Ishikawa (cell line): ENCODE results near the gene ADAP2.

Source experiments
- CEBPB ChIP-seq: IDR thresholded peaks from 2 replicates; pipeline ENCODE4 v1.6.1; 2012
- CREB1 ChIP-seq: IDR thresholded peaks from 2 replicates; pipeline ENCODE4 v1.6.1; 2012; ENCODE audit warnings: low read depth
- EGR1 ChIP-seq: IDR thresholded peaks from 2 replicates; pipeline ENCODE4 v1.6.1; 2012
- EP300 ChIP-seq: IDR thresholded peaks from 2 replicates; pipeline ENCODE4 v1.6.1; 2012; ENCODE audit warnings: borderline replicate concordance
- FOXM1 ChIP-seq: IDR thresholded peaks from 2 replicates; pipeline ENCODE4 v1.6.1; 2012; ENCODE audit warnings: low read depth, borderline replicate concordance
- MAX ChIP-seq: IDR thresholded peaks from 2 replicates; pipeline ENCODE4 v1.6.1; 2012
- NFIC ChIP-seq: IDR thresholded peaks from 2 replicates; pipeline ENCODE4 v1.6.1; 2012
- RAD21 ChIP-seq: IDR thresholded peaks from 2 replicates; pipeline ENCODE4 v1.6.1; 2012; ENCODE audit warnings: low read depth
- TAF1 ChIP-seq: IDR thresholded peaks from 2 replicates; pipeline ENCODE4 v1.6.1; 2012; ENCODE audit warnings: low read depth, mild to moderate bottlenecking
- TCF12 ChIP-seq: IDR thresholded peaks from 2 replicates; pipeline ENCODE4 v1.6.1; 2012; ENCODE audit warnings: low read depth
- TEAD4 ChIP-seq: IDR thresholded peaks from 2 replicates; pipeline ENCODE4 v1.6.1; 2012
- USF1 ChIP-seq: IDR thresholded peaks from 2 replicates; pipeline ENCODE4 v1.6.1; 2012
- YY1 ChIP-seq: IDR thresholded peaks from 2 replicates; pipeline ENCODE4 v1.6.1; 2012; ENCODE audit warnings: low read depth
- ZBTB7A ChIP-seq: IDR thresholded peaks from 2 replicates; pipeline ENCODE4 v1.6.1; 2012; ENCODE audit warnings: low read depth
- TF ChIP-seq, protein P1 (sequence below): IDR thresholded peaks from 2 replicates; pipeline ENCODE4 v1.6.1; 2012; ENCODE audit warnings: low read depth, mild to moderate bottlenecking

Gene ADAP2

DNA sequence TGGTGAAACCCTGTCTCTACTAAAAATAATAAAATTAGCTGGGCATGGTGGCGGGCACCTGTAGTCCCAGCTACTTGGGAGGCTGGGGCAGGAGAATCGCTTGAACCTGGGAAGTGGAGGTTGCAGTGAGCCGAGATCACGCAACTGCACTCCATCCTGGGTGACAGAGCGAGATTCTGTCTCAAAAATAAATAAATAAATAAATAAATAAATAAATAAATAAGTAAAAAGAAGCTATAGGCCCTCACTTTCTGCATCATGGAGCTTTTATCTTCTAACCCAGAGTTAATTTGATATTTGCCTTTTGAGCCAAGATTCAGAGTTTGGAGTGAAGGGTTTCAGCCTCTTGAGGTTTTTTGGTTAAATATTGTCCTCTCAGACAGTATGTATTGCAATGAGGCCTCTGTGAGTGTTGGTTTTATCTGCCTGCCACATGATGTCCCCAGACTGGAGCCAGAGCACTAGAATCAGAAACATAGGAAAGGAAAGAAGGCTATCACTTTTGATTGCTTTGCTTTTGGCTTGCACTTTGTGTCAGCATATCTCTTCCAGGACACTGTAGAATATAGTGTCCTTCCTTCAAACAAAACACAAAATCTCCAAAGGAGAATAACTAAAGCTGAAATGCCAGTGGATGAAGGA is 81.6 kb downstream of the ADAP2 start:
- TF ChIP-seq TAF1 (no peak), TCF12 (no peak), RAD21 (no peak), NFIC (no peak), YY1 (no peak), CEBPB (no peak), MAX (no peak), TEAD4 (no peak), EP300 (no peak), CREB1 (no peak), EGR1 (no peak), FOXM1 (no peak), ZBTB7A (no peak)
- TF ChIP-seq, protein P1, sequence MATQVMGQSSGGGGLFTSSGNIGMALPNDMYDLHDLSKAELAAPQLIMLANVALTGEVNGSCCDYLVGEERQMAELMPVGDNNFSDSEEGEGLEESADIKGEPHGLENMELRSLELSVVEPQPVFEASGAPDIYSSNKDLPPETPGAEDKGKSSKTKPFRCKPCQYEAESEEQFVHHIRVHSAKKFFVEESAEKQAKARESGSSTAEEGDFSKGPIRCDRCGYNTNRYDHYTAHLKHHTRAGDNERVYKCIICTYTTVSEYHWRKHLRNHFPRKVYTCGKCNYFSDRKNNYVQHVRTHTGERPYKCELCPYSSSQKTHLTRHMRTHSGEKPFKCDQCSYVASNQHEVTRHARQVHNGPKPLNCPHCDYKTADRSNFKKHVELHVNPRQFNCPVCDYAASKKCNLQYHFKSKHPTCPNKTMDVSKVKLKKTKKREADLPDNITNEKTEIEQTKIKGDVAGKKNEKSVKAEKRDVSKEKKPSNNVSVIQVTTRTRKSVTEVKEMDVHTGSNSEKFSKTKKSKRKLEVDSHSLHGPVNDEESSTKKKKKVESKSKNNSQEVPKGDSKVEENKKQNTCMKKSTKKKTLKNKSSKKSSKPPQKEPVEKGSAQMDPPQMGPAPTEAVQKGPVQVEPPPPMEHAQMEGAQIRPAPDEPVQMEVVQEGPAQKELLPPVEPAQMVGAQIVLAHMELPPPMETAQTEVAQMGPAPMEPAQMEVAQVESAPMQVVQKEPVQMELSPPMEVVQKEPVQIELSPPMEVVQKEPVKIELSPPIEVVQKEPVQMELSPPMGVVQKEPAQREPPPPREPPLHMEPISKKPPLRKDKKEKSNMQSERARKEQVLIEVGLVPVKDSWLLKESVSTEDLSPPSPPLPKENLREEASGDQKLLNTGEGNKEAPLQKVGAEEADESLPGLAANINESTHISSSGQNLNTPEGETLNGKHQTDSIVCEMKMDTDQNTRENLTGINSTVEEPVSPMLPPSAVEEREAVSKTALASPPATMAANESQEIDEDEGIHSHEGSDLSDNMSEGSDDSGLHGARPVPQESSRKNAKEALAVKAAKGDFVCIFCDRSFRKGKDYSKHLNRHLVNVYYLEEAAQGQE: no peak

DNA sequence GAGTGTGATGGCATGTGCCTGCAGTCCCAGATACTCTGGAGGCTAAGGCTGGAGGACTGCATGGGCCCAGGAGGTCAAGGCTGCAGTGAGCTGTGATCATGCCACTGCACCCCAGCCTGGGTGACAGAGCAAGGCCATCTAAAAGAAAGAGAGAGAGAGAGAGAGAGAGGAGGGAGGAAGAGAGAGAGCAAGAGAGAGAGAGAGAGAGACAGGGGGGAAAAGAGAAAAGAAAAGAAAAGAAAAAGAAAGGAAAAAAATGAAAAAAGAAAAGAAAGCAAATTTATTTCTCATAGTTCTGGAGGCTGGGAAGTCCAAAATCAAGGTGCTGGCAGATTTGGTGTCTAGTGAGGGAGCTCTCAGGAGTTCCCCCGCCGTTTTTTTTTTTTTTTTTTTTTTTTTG is 82.4 kb downstream of the ADAP2 start:
- TF ChIP-seq NFIC: no peak
- TF ChIP-seq EP300: no peak
- no peak for TF ChIP-seq YY1
- TF ChIP-seq MAX: no peak
- TF ChIP-seq, protein P1: no peak
- no peak for TF ChIP-seq TAF1
- TF ChIP-seq ZBTB7A: no peak
- TF ChIP-seq TEAD4: no peak
- TF ChIP-seq FOXM1: no peak
- TF ChIP-seq USF1: no peak
- TF ChIP-seq CREB1: no peak
- no peak for TF ChIP-seq RAD21
- TF ChIP-seq CEBPB: no peak
- no peak for TF ChIP-seq EGR1
- no peak for TF ChIP-seq TCF12

GRCh38 chr17:31007695-31008373 is 86.1 kb downstream of the ADAP2 start:
- no peak for TF ChIP-seq NFIC
- TF ChIP-seq, protein P1: no peak
- TF ChIP-seq EGR1: no peak
- no peak for TF ChIP-seq EP300

DNA sequence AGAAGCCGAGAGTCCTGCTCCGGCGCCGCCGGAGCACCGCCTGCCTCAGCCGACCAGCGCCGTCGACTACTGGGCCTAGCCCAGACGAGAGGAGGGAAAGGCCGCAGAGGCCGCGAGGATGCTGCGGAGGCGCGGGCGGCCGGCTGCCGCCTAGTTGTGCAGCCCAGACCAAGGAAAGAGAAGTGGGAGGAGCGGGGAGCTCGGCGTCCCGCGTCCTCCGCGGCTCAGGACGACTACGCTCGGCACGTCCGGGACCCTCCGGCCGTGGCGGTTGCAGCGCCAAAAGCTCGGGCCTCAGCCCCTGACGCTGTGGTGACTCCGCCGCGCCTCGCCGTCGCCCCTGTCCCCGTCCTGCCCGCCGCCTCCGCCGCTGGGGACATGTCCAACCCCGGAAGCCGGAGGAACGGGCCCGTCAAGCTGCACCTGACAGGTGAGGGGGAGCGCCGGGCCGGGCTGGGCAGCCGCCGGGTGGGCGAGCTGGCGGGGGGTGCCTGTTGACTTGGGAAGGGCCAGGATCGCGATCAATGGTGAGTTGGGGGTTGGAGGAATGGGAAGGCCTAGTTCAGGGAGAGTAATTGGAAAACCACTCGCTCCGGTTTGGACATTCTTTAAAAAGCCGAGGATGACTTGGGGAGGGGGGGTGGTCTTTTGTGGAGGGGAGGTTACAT is 86.8 kb downstream of the ADAP2 start:
- TF ChIP-seq, protein P1: no peak
- peak; percentile 67 for TF ChIP-seq MAX
- no peak for TF ChIP-seq NFIC
- TF ChIP-seq CREB1: no peak
- TF ChIP-seq TEAD4: no peak
- no peak; the same call in 1 of the 2 replicates for TF ChIP-seq TAF1
- no peak; the same call in 1 of the 2 replicates for TF ChIP-seq USF1
- no peak for TF ChIP-seq CEBPB
- no peak for TF ChIP-seq EP300
- 0 out of 2 replicates have a peak, but pooled peaks have one; percentile 4 for TF ChIP-seq RAD21
- TF ChIP-seq FOXM1: no peak
- TF ChIP-seq TCF12: 0 out of 2 replicates have a peak, but pooled peaks have one; percentile 21
- TF ChIP-seq EGR1: 0 out of 2 replicates have a peak, but pooled peaks have one; percentile 12
- peak; percentile 68 for TF ChIP-seq ZBTB7A
- no peak for TF ChIP-seq YY1
